ENCODE data around the gene AP3B1.
A peak's percentile ranks its signal among the peaks of the same experiment; 100 is the strongest.
"Not testable (repeated sequence)": the region's sequence is repeated elsewhere in the genome, so short reads cannot be mapped to it uniquely, and the experiment has no call there.

The AP3B1 gene

DNA sequence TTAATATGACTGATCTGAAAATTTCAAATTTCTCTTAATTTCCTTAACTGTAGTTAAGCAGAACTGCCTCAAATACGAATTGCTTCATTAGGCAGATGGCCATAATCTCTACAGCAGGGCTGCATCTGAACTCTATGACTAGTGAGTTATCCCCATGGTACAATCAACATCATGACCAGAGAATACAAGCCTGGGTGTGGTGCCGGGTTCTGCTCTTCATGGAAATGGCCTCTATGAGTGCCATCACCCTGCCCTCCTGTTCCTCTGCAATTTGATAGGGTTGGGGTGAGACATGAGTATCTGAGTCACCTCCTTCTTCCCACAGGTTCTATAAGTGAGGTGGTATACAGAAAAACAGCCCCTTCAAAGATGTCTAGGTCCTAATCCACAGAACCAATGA is 235.9 kb downstream of the AP3B1 start:
- no peak for DNase-seq

DNA sequence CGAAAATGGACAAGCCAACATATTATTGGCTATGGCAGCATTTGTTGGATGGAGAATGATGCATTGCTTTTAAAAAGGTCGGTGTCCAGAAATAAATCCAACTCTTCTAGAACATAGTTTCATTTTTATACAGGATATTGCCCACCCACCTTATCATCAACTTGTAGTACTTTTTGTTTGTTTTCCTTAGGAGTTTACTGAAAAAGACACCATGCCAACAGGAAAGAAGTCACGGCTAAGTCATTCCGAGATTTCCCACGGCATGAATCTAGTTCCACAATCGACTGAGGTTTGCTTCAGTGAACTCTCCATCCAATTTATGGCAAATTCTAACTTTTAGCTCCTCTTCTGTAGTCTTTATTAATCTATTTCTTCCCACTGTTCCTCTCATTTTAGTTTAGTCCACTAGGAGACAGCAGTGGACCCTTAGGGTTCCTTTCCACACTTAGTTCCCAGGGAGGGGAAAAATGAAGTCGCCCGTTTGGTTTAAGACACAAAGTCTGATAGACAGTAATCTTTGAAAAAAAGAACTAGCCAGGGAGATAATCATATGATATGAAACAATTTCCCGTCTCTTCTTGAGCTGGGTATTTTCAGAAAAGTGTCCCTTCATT is 237.5 kb downstream of the AP3B1 start:
- no peak for DNase-seq

DNA sequence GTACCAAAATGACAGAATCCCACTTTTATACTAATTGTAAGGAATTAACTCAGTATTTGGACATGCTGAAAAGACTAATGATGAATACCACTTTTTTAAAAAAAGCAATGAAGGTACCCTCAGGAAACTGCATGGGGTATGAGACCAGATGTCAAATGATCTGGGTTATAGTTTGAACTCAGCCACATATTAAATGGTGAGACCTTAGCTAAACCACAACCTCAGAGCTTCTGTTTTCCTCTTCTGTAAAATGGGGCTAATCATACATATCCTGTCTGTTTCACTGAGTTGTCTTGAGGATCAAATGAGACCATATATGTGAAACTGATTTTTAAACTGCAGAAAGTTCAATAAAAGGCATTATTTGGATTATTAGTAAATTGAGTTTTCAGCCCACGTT is 238.4 kb downstream of the AP3B1 start:
- no peak for DNase-seq

DNA sequence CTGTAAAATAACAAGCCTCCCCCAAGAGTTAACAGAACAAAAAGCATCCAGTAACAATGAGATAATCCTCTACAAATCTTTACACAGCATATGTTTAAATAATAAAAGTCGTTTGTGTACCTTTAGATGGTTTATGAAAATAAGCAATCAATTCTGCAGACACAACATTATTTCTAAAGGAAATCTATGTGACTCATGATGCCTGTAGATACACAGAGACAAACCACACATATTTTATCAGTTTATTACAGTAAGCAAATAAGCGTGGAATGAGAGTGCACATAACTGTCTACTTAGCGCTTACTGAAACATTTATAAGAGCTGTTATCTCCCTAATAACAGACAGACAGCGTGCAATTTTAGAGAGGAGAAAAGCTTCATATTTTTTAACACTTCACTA is 243.6 kb downstream of the AP3B1 start:
- DNase-seq = no peak

DNA sequence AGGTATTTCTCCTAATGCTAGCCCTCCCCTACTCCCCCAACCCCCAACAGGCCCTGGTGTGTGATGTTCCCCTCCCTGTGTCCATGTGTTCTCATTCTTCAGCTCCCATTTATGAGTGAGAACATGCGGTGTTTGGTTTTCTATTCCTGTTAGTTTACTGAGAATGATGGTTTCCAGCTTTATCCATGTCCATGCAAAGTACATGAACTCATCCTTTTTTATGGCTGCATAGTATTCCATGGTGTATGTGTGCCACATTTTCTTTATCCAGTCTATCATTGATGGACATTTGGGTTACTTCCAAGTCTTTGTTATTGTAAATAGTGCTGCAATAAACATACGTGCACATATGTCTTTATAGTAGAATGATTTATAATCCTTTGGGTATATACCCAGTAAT is 247.7 kb downstream of the AP3B1 start:
- DNase-seq = not testable (repeated sequence)

DNA sequence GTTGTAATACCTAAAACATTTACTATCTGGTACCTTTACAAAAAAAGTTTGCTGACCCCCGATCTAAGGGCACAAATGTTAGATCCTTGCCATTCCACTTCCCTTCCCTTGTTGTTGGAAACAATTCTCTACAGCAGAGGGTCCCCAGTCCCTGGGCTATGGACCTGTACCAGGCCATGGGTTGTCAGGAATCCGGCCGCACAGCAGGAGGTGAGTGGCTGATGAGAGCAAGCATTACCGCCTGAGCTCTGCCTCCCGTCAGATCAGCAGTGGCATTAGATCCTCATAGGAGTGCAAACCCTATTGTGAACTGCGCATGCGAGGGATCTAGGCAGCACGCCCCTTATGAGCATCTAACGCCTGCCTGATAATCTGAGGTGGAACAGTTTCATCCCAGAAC is 248.5 kb downstream of the AP3B1 start:
- DNase-seq = no peak

DNA sequence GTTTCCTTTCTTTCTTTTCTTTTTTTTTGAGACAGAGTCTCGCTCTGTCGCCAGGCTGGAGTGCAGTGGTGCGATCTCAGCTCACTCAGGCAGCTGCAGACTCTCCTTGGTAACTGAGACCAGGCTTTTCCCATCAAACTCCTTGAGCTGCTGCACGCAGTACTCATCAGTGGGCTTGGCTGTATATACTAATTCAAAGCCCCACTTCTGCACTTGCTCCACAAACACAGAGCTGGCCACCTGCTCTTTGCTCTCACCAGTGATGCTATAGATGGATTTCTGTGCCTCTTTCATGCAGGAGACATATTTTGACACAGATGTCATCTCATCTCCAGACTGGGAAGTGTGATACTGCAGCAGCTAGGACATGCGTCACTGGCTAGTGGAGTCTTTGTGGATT is 252.7 kb downstream of the AP3B1 start:
- peak; percentile 58 for DNase-seq

DNA sequence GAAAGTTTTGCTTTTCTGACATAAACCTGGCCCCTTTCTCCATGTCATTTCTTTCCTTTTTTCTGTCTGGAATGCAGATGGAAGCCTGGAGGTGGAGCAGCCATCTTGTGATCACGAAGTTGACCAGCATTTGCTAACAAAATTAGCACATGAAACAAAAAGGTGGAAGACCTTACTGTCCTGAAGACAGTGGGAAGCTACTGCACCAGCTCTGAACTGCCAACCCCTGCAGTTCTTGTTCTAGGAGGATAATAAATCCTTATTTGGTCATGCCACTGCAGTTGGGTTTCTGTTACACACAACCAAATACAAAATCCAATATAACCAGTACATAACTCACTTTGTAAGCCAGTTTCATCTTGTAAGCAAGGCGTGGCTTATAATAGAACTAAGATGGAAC is 269.0 kb downstream of the AP3B1 start:
- no peak for DNase-seq

DNA sequence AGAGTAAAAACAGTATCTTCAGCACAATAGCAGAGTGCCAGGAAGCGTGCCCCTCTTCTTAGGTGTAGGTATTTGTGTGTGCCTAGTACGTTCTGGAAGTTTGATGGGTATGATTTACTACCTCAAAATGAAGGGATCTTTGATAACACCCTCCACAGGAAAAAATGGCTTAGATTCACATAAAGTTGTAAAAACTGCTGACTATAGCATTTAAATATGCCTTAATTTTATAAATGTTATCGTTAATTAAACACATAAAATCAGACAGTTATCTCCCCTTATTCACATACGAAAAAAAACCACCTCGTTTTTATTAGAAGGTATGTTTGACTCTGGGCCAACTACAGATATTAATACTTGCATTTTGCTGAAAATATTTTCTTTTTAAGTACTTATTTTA is 274.8 kb downstream of the AP3B1 start:
- no peak for DNase-seq

DNA sequence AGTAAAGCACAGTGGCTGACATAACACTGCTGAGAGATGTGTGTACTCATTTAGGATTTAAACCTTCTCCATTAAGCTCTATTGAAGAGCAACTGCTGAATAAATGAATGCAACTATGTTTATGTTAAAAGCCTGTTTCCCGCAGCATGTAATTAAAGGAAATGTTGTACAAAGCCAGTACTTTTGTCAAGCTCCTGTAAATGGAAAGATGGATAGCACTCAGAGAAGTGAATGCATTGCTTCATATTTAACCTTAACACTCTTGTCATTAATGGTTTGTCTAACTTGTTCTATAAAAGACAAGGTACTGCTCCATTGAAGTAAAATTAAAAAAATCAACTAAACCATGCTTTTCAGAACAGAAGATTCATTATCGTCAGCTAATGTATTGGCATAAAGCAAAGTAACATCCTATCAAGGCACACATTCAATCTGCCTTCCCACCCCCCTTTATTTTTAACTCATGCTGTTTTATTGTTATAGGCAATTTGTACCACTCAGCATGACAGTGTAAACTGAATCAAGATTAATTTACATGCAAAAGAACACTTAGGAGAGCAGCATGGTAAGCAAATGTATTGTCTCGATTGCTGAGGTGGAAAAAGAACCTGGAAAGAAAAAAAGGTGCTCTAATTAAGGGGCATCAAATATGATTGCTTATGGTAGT is 277.5 kb downstream of the AP3B1 start:
- DNase-seq = peak; percentile 68

DNA sequence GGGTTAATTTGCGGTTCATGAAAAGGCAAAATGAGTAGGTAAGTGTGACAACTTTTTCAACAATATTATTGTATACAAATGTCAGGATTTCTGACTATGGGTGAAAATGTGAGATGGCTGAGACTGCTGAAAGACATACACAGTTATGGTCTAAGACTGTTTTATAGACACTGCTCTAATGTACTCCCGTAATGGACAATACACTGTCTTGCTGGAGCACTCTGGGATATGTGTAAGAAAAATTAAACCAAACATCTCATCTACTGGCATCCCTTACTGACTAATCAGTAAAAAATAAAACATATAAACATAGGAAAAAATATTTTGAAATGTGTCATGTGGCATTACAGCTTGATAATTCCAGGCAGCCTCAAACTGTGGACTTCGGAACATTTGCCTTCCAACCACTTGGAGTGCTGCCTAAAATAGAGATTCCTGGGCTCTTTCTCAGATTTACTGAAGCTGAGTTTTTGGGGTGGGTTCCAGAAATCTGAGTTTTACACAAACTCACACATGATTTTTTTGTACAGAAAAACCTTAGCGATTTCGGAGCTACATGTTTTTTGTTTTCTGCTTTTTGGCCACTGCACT is 284.5 kb downstream of the AP3B1 start:
- no peak for DNase-seq

DNA sequence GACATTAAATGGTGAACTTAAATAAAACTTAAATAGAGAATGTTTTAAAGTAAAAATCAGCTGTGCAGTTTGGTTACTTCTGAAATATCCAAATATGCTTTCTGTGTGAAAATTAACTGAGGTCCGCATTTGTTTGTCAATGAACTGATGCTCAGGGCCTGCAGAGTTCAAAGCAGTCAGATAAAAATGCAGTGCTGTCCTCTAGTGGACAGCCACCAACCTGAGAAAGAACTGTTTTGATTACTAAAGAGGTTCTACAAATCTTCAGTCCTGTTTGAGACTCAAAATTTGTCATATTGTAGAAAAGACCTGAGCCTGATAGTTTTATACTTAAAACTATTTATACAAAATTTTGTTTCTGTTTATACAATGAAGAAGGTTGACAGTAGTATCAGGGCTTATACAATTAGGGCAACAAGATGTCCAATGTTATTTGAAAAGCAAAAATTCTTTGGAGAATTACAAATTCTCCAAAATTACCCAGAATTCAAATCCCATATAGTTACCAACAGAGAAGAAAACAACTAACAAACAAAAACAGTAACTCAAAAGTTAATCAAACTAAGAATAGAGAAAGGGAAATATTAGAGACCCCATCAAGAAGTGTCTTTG is 286.0 kb downstream of the AP3B1 start:
- DNase-seq = peak; percentile 59

DNA sequence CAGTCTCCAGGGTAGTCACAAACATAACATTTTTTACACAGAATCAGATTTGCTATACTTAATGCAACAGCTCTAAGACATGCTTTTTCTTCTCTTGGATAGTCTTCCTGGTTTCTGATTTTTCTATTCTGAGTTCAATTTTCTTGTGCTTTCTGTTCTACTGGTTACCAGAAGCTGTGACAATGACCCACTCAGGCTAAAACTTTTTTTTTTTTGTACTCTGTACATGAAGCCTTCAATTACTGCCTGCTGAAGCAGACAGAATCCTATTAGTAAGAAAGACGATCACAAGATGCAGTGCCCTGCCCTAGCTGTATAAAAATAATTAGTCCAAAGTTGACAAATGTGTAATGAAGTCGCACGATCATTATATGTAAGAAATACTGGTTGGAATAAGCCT is 287.3 kb downstream of the AP3B1 start:
- no peak for DNase-seq

DNA sequence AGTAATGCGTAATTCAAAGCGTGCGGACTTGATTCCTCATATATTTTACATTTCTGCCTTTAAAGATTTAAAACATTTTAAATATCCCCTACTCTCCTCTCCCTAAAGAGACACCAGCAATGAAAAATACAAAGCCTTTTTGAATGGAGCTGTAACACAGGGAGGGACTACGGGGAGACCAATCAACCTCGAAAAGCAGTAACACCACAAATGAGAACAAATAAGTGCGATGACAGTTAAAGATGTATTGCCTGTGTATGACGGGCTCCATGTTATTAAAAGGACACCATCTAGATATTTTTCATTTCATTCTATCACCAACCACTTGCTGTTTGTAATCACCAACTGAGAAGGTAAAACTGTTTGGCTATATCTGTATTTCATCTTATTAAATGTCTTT is 288.0 kb downstream of the AP3B1 start:
- no peak for DNase-seq

DNA sequence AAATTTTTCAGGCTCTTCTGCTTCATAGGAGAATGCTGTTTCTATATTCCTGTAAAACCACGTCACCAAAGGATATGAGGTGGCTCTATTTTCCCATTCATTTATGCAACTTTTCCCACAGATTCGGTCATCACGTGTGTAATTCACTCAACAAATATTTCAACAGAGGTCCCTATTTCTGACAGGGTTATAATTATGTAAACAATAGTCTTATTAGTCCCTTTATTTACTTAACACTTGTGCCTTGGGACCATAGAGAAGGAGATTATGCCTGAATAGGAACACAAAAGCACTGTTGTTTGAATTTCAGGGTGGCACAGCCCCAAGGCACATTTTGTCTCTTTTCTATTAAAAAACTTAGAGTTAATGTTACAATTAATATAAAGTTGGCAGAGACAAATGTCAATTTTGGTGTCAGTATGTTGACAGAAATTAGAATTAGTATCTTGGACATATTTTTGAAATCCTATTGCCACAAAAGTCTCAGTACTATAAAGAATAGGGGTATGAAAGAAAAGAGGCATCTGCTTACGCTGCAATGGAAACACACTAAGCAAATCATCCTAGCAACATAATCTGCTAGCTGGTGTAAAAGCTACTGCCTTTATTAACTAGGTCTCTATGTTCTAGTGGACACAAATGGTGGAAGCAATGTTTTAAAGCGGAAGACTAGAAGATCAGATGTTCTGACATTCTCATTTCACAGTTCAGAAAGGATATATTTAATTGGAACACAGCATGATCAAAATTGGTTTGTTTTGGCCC is 289.3 kb downstream of the AP3B1 start:
- DNase-seq = peak; percentile 85

DNA sequence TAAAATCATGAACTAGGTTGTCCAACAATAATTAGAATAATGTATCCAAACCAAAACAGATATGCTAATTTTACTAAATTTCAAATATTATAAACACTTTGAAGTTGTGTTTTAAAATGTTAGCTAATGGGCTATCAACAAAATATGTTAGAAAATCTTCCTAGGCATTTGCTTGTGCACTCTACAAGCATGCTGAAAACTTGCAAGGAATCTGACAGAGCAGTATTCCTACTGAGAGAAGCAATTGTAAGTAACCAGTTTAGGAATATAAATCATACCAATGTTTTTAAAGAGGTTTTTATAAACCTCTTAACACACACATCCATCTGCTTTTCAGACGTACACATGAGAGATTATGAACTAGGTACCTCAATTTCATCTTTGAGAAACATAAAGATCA is 289.9 kb downstream of the AP3B1 start:
- no peak for DNase-seq

DNA sequence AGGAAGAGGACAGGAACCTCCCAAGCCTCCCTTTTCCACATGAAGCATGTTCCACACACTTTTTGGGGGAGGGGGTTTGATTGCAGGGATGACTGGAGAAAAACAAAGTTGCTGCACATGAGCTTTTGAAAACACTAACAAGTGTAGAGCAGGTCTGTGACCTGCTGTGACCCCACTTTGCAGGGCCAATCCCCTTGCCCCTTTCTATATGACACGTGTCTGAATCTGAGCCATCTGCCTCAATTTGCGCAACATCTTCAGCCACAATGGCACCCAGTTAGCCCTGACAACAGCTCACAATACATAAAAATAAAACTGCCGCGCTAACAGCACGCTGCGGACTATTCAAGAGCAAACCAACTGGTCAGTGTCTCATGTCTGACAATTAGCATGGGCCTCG is 290.6 kb downstream of the AP3B1 start:
- DNase-seq = peak; percentile 63

DNA sequence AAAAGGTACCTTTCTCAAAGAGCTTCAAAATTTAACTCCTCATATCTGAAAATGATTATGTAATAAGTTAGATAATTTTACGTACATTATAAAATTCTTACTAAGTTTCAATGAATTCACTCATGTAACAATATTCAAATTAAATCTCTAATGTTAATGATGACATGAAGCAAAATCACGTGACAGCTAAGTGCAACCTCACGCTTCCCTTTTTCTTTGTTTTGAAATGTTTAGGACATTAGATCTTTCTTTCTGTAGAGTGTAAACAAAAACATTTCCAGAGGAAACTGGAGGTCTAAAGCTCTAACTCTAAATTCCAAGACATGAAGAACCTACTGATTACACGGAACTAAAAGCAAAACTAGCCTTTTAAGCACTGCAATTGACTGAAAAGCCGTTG is 291.0 kb downstream of the AP3B1 start:
- no peak for DNase-seq

DNA sequence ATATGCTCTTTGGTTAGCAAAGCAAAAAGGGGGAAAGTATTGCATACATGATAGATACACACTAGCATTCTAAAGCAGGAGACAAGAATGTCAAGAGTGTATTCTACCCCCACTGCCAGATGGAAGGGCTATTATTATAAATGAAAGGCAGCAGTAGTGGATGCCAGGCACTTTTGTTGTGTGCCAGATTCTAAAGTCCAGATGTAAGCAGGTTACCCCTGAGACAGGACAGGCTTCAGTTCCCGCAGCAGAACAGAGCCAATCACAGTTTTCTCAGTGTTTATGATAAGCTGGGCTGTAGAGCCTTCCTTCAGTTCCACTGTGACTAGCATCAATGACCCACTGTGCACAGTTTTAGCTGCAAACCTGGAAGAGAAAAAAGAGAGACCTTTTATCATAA is 291.8 kb downstream of the AP3B1 start:
- DNase-seq = peak; percentile 63

DNA sequence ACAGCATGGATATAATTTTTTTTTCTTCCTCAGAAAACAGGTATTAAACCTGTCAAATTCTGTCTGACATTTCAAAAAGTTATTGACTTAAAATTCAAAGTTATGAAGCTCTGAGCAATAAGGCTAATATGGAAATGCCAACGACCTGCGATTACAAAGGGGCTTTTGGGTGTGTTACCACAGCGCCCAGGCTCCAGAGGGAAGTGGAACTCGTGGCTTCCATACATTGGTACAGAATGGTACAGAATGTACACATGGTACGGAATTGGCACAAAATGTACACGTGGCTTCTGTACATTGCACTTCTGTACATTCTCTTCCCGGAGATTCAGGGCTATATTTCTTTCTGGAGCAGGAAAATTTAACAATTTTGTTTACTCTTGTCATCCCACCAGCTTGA is 293.3 kb downstream of the AP3B1 start:
- no peak for DNase-seq

DNA sequence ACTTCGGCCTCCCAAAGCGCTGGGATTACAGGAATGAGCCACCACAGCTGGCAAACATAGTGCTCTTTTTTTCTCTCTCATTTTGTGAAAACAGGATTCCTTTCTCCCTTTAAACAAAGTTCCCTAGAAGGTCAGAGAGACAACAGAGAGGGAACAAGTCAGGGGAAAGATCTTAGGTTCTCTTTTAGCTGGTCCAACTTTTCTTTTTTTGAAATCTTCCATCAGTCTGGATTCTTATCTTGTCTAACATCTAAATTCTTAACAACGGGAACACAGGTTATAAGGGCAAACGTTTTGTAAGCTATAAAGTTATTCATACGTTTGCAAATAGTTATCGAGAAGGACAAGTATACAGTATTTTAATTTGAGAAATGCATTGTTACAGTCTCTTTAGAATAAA is 294.3 kb downstream of the AP3B1 start:
- DNase-seq = no peak

DNA sequence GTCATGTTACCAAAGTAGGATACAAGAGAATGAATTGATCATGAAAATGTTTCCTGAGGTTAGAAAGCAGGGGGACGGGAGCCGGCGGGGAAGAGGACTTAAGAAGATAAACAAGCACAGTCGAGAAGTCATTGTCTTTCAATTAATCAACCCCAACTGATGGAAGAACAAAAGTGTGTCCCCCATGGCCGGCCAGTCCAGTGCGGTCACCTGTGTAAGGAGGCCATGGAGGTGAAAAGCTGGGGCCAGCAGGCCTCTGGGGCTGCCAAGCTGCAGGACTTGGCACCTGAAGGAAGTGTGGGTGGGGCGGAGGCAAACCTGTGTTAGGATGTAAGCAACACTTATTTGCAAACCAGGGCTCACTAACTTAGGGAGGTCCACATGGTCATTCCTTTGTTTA is 295.1 kb downstream of the AP3B1 start:
- no peak for DNase-seq

DNA sequence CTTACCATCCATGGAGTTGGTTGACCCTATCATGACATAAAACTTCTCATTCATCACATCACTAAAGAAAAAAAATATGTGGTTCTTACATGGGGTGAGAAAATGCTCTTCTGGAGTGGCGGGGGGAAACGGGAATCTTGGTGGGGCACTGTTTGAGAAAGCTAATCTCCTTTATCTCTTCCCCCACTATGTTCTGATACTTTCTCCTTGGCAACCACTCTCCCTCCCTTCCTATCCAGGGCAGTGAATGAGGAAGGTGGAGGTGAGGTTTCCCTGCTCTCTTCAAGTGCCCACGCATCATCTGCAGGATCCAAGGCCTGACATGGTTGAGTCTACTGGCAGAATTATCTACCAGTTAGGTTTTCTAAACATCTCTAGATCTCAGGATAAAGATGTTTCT is 297.6 kb downstream of the AP3B1 start:
- no peak for DNase-seq
